Lower lobe of right lung (tissue), 2 donors: ENCODE measurements around the gene MED23. TPM values are rescaled to one million over a fixed set of nuclear protein-coding genes. Genes with fewer than 3 reads are reported as not detected.
"Not testable (repeated sequence)": the region's sequence is repeated elsewhere in the genome, so short reads cannot be mapped to it uniquely, and the experiment has no call there.

Experiments used
- ATAC-seq, 2 donors: fragments of 200-7000 bp; cut with Tn5 transposase; one replicate each; pipeline ENCODE4 v1.9.1; 2020 to 2022; ENCODE audit warnings: mild to moderate bottlenecking in 2 of 2, moderate library complexity in 2 of 2
- DNase-seq: peaks from one replicate; pipeline ENCODE4 v3.0.0-alpha.2; 2020
- H3K27ac ChIP-seq: fragments of 200-600 bp; one replicate; pipeline ENCODE4 v1.8.0; 2022
- H3K27me3 ChIP-seq: fragments of 200-600 bp; one replicate; pipeline ENCODE4 v1.8.0; 2022; ENCODE audit warnings: low read depth
- H3K36me3 ChIP-seq: fragments of 200-600 bp; one replicate; pipeline ENCODE4 v1.8.0; 2022; ENCODE audit warnings: mild to moderate bottlenecking
- H3K4me1 ChIP-seq: fragments of 200-600 bp; one replicate; pipeline ENCODE4 v1.8.0; 2022
- H3K4me3 ChIP-seq: fragments of 200-600 bp; one replicate; pipeline ENCODE4 v1.8.0; 2022; ENCODE audit warnings: mild to moderate bottlenecking
- H3K9me3 ChIP-seq: fragments of 200-600 bp; one replicate; pipeline ENCODE4 v1.8.0; 2022
- CTCF ChIP-seq: fragments of 200-600 bp; IDR thresholded peaks from one replicate; pipeline ENCODE4 v1.8.0; 2022; ENCODE audit warnings: antibody characterized with exemption, mild to moderate bottlenecking
- intact Hi-C: fragments of 100-400 bp; cut with DNase I; formaldehyde crosslinking; loops from one replicate; pipeline ENCODE4 v1.11.0; 2022
- total RNA-seq: library from RNA; stranded (reverse); fragmentation: NEBNext Ultra II Directional; extraction: Animal tissue kit (Norgen Biotek cat#: 25700); gene quantifications from one replicate; pipeline ENCODE4 v1.2.1, GENCODE V29; 2021
- donor health status: DM: no; HTN: yes; CAD: no; lungs with severe emphysema.

MED23 gene
- total RNA-seq, 1 donor from 2014 or later: 28.9 TPM

GRCh38 chr6:131547488-131547887 is 80.6 kb downstream of the MED23 start:
- Histone ChIP-seq H3K4me1 (no peaks in the 10 kb centered on the region), H3K4me3 (no peak overlapping the region), H3K27ac (no peak overlapping the region), H3K9me3 (no peaks in the 10 kb centered on the region), H3K36me3 (no peaks in the 10 kb centered on the region), H3K27me3 (no peaks in the 10 kb centered on the region)
- TF ChIP-seq CTCF: no peak
- DNase-seq: no peak
- ATAC-seq: no peak
- intact Hi-C loops: no loop called here

- TF ChIP-seq CTCF: no peak
- Histone ChIP-seq H3K4me1 (no peaks in the 10 kb centered on the region), H3K27ac (no peak overlapping the region), H3K36me3 (no peaks in the 10 kb centered on the region), H3K9me3 (no peaks in the 10 kb centered on the region), H3K4me3 (no peak overlapping the region), H3K27me3 (no peaks in the 10 kb centered on the region)
- DNase-seq: no peak
- intact Hi-C loops: no loop called here
- no peak for ATAC-seq
These were observed 82.7 kb downstream of the MED23 start for GRCh38 chr6:131545317-131545716.

DNA sequence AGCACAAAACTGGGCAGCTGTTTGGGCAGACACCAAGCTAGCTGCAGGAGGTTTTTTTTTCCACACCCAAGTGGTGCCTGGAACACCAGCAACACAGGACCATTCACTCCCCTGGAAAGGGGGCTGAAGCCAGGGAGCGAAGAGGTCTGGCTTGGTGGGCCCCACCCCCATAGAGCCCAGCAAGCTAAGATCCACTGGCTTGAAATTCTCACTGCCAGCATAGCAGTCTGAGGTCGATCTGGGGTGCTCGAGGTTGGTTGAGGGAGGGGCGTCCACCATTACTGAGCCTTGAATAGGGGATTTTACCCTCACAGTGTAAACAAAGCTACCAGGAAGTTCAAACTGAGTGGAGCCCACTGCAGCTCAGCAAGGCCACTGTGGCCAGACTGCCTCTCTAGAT is 89.4 kb downstream of the MED23 start:
- H3K27me3 ChIP-seq, H3K9me3 ChIP-seq, H3K4me1 ChIP-seq, H3K36me3 ChIP-seq, ATAC-seq, DNase-seq, intact Hi-C loops, H3K4me3 ChIP-seq, H3K27ac ChIP-seq: not testable (repeated sequence)

DNA sequence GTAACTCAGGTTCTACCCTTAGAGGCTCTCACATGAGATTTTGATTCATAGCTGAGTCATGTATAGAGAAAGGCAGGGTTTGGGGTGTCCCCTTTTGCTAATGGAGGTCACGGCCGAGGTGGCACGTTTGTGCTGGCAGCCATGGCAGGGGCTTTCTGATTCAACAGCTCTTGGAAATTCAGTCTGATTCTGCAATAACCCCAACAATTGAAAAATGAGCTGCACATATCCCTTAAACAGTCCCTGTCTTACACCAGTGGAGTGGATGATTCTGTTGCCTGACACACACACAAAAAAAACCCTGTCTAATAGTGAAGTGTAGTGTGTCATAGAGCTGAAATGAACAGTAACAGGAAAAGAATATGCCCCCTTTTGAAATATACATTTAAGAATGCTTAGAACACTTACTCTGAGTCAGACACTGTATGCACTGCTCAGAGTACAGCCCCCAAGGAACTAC is 95.4 kb downstream of the MED23 start:
- Histone ChIP-seq H3K27ac (no peak overlapping the region), H3K27me3 (no peaks in the 10 kb centered on the region), H3K4me1 (no peaks in the 10 kb centered on the region), H3K9me3 (no peaks in the 10 kb centered on the region), H3K36me3 (no peaks in the 10 kb centered on the region), H3K4me3 (no peak overlapping the region)
- TF ChIP-seq CTCF: no peak
- DNase-seq (no peak), ATAC-seq (no peak)
- intact Hi-C loops: no loop called here

GRCh38 chr6:131531681-131532080 is 96.4 kb downstream of the MED23 start:
- H3K9me3 ChIP-seq, H3K4me1 ChIP-seq, intact Hi-C loops, H3K4me3 ChIP-seq, H3K27me3 ChIP-seq, H3K36me3 ChIP-seq, DNase-seq, H3K27ac ChIP-seq, ATAC-seq: not testable (repeated sequence)

GRCh38 chr6:131530936-131531335 is 97.1 kb downstream of the MED23 start:
- ATAC-seq, H3K27me3 ChIP-seq, H3K36me3 ChIP-seq, H3K4me3 ChIP-seq, H3K4me1 ChIP-seq, H3K27ac ChIP-seq, DNase-seq, intact Hi-C loops, H3K9me3 ChIP-seq: not testable (repeated sequence)

GRCh38 chr6:131524695-131525336 is 103.2 kb downstream of the MED23 start:
- no peaks in the 10 kb centered on the region for H3K9me3 ChIP-seq
- H3K4me1 ChIP-seq: no peaks in the 10 kb centered on the region
- intact Hi-C loops: no loop called here
- ATAC-seq (no peak), DNase-seq (no peak)
- no peak overlapping the region for H3K27ac ChIP-seq
- no peaks in the 10 kb centered on the region for H3K27me3 ChIP-seq
- no peak overlapping the region for H3K4me3 ChIP-seq
- H3K36me3 ChIP-seq: no peaks in the 10 kb centered on the region
- no peak for TF ChIP-seq CTCF
